Upper lobe of right lung (tissue), 1 donor: ENCODE data around the gene LONP1. TPM values are rescaled to one million over a fixed set of nuclear protein-coding genes. Genes with fewer than 3 reads are reported as not detected.
"Not testable (repeated sequence)": the region's sequence is repeated elsewhere in the genome, so short reads cannot be mapped to it uniquely, and the experiment has no call there.

Experiments used
- ATAC-seq: fragments of 200-7000 bp; cut with Tn5 transposase; one replicate; pipeline ENCODE4 v1.9.1; 2020; ENCODE audit warnings: mild to moderate bottlenecking, moderate library complexity
- DNase-seq: peaks from one replicate; pipeline ENCODE4 v3.0.0-alpha.2; 2020
- H3K27ac ChIP-seq: fragments of 200-600 bp; one replicate; pipeline ENCODE4 v1.8.0; 2022
- H3K27me3 ChIP-seq: fragments of 200-600 bp; one replicate; pipeline ENCODE4 v1.8.0; 2022; ENCODE audit warnings: mild to moderate bottlenecking
- H3K36me3 ChIP-seq: fragments of 200-600 bp; one replicate; pipeline ENCODE4 v1.8.0; 2022
- H3K4me1 ChIP-seq: fragments of 200-600 bp; one replicate; pipeline ENCODE4 v1.8.0; 2022
- H3K4me3 ChIP-seq: fragments of 200-600 bp; one replicate; pipeline ENCODE4 v1.8.0; 2022; ENCODE audit warnings: mild to moderate bottlenecking
- H3K9me3 ChIP-seq: fragments of 200-600 bp; one replicate; pipeline ENCODE4 v1.8.0; 2022
- CTCF ChIP-seq: fragments of 200-600 bp; IDR thresholded peaks from one replicate; pipeline ENCODE4 v1.8.0; 2022; ENCODE audit warnings: antibody characterized with exemption
- intact Hi-C: fragments of 100-400 bp; cut with DNase I; formaldehyde crosslinking; loops from one replicate; pipeline ENCODE4 v1.11.0; 2022
- total RNA-seq: library from RNA; stranded (reverse); fragmentation: NEBNext Ultra II Directional; extraction: Animal tissue kit (Norgen Biotek cat#: 25700); gene quantifications from one replicate; pipeline ENCODE4 v1.2.1, GENCODE V29; 2021
- donor health status: DM: no; HTN: yes; CAD: no; lungs with severe emphysema.

Gene LONP1
- total RNA-seq, 1 donor from 2014 or later, result 79.1 TPM

GRCh38 chr19:5753743-5754142 lies 33.8 kb upstream of the LONP1 start:
- Histone ChIP-seq H3K9me3 (no peaks in the 10 kb centered on the region), H3K27ac (no peak overlapping the region), H3K4me3 (no peak overlapping the region), H3K36me3 (no peaks in the 10 kb centered on the region), H3K27me3 (no peaks in the 10 kb centered on the region), H3K4me1 (no peaks in the 10 kb centered on the region)
- DNase-seq (no peak), ATAC-seq (no peak)
- TF ChIP-seq CTCF, result no peak
- intact Hi-C loops, result no loop called here

GRCh38 chr19:5751709-5752108 lies 31.8 kb upstream of the LONP1 start:
- no peak overlapping the region for H3K4me3 ChIP-seq
- no peak for ATAC-seq
- no peak for DNase-seq
- H3K4me1 ChIP-seq, result no peaks in the 10 kb centered on the region
- H3K27ac ChIP-seq, result no peak overlapping the region
- H3K36me3 ChIP-seq, result no peaks in the 10 kb centered on the region
- TF ChIP-seq CTCF, result no peak
- no peaks in the 10 kb centered on the region for H3K9me3 ChIP-seq
- H3K27me3 ChIP-seq, result no peaks in the 10 kb centered on the region
- intact Hi-C loops, result no loop called here

- Histone ChIP-seq H3K36me3 (no peaks in the 10 kb centered on the region), H3K27me3 (no peaks in the 10 kb centered on the region), H3K4me1 (no peaks in the 10 kb centered on the region), H3K4me3 (no peak overlapping the region), H3K27ac (no peak overlapping the region), H3K9me3 (no peaks in the 10 kb centered on the region)
- ATAC-seq (no peak), DNase-seq (no peak)
- intact Hi-C loops, result no loop called here
- no peak for TF ChIP-seq CTCF
Observed at GRCh38 chr19:5749505-5749904, 29.6 kb upstream of the LONP1 start.

GRCh38 chr19:5748920-5749319 lies 29.0 kb upstream of the LONP1 start:
- ATAC-seq, DNase-seq, H3K9me3 ChIP-seq, H3K4me1 ChIP-seq, H3K27ac ChIP-seq, H3K36me3 ChIP-seq, intact Hi-C loops, H3K4me3 ChIP-seq, H3K27me3 ChIP-seq: not testable (repeated sequence)

- H3K36me3 ChIP-seq, H3K4me1 ChIP-seq, DNase-seq, H3K4me3 ChIP-seq, H3K9me3 ChIP-seq, ATAC-seq, H3K27me3 ChIP-seq, H3K27ac ChIP-seq, intact Hi-C loops: not testable (repeated sequence)
Observed at GRCh38 chr19:5744999-5745398, 25.1 kb upstream of the LONP1 start.

- Histone ChIP-seq H3K9me3 (no peaks in the 10 kb centered on the region), H3K36me3 (no peaks in the 10 kb centered on the region), H3K27me3 (no peaks in the 10 kb centered on the region), H3K27ac (no peak overlapping the region), H3K4me1 (no peaks in the 10 kb centered on the region), H3K4me3 (no peak overlapping the region)
- ATAC-seq (no peak), DNase-seq (no peak)
- no peak for TF ChIP-seq CTCF
- intact Hi-C loops, result no loop called here
Observed at GRCh38 chr19:5743630-5744029, 23.7 kb upstream of the LONP1 start.

GRCh38 chr19:5742051-5742450 lies 22.1 kb upstream of the LONP1 start:
- no peak overlapping the region for H3K4me3 ChIP-seq
- H3K36me3 ChIP-seq, result no peaks in the 10 kb centered on the region
- H3K27ac ChIP-seq, result no peak overlapping the region
- DNase-seq (no peak), ATAC-seq (no peak)
- H3K4me1 ChIP-seq, result no peaks in the 10 kb centered on the region
- H3K27me3 ChIP-seq, result no peaks in the 10 kb centered on the region
- intact Hi-C loops, result no loop called here
- TF ChIP-seq CTCF, result no peak
- no peaks in the 10 kb centered on the region for H3K9me3 ChIP-seq
